GM18520 (cell line): ENCODE data around the gene PACS2.
"Not testable (repeated sequence)": the region's sequence is repeated elsewhere in the genome, so short reads cannot be mapped to it uniquely, and the experiment has no call there.

ENCODE experiments used
- ATAC-seq: cut with Tn5 transposase; IDR thresholded peaks from one replicate; pipeline ENCODE4 v1.9.1; 2021; ENCODE audit not compliant: unreplicated experiment

PACS2 gene

DNA sequence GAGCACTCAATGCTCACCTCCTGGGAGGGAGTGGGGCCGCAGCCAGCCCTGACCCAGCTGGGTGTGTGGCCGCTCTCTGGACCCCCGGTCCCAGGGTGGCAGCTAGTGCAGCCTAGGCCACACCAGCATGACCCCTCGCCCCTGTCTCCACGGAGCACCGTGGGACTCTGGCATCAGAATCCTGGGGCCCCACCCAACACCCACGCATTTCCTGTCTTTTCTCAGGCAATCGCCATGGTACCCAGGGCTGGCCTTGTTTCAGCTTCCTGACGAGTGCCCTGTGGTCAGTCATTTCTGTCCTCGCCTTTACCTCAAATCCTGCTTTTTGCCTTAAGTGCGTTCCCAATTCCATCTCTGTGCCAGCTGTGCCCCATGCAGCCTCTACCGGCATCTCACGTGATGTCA, 15.9 kb downstream of the PACS2 start:
- no peak for ATAC-seq

DNA sequence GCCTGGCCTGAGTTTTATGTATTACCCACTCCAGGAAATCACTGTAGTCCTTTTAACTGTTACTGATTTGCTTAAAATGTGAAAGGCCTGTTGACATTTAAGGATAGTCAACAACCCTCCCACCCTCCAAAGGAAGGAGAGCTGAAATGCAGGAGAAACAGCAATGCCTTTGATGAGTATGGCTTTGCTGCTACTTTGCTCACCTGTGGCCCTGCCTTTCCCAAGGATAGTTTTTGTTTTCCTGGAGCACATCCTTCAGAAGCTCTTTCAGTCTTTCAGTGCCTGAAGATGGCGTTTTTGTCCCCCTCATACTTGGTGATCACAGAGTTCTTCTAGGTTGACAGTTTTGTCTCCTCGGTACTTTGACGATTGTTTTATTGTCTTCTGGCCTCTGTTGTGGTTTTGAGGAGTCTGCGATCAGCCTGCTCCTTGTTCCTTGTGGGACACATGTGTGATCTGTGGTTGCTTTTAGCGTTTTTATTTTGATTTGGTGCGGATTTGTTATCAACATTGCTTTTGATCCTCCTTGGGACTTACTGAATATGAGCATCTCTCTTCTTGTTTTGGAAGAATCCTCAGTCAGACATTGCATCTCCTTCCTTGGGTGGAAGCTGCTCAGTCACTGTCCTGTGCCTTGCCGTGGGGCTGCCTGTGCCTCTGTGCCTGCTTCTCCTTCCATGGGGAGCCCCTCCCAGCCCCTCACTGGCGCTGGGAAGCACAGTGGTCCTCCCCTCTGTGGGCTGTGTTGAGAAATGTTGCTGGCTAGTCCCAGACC, 17.2 kb downstream of the PACS2 start:
- no peak for ATAC-seq

DNA sequence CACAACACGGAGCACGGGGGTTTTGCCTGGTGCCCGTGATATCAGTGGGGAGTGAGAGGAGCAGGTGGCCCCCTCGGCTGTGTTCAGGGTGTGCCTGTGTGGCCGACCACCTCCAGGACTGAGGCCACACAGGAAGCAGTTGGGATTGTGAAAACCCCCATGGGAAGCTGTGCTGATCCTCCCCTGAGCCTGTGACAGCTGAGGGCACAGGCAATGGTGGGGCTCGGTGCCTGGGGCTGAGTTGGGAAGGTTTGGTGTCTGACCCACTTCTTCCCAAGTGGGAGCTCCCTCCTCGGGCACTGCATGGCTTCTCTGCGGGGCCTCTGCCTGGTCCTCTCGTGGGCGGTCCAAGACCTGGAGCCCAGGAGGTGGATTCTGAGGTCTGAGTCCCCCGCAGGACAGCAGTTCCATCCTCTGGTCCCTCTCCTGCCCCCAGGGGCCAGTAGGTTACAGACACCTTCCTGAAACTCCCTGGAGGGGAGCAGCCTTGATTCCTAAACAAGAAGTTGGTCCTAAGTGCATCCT, 17.9 kb downstream of the PACS2 start:
- no peak for ATAC-seq

DNA sequence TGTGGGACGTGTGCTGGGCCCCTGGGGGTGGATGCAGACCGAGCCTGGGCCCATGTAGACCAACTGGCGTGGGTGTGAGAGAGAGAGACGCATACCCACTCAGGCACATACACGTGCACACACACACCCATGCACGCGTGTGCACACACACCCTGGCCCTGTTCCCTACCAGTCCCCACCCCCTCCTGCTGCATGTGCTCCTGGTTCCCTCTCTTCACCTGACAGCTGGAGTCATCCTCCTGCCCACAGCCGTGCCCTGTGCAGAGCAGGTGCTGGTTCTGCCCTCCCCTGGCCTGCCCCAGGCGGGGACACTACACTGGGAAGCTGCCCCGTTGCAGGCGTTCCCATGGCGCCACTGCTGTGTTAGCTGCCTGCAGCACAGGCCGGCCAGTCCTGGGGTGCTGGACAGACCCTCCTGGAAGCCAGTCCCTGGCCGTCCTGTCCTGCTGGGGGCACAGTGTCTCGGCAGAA, 18.5 kb downstream of the PACS2 start:
- no peak for ATAC-seq

DNA sequence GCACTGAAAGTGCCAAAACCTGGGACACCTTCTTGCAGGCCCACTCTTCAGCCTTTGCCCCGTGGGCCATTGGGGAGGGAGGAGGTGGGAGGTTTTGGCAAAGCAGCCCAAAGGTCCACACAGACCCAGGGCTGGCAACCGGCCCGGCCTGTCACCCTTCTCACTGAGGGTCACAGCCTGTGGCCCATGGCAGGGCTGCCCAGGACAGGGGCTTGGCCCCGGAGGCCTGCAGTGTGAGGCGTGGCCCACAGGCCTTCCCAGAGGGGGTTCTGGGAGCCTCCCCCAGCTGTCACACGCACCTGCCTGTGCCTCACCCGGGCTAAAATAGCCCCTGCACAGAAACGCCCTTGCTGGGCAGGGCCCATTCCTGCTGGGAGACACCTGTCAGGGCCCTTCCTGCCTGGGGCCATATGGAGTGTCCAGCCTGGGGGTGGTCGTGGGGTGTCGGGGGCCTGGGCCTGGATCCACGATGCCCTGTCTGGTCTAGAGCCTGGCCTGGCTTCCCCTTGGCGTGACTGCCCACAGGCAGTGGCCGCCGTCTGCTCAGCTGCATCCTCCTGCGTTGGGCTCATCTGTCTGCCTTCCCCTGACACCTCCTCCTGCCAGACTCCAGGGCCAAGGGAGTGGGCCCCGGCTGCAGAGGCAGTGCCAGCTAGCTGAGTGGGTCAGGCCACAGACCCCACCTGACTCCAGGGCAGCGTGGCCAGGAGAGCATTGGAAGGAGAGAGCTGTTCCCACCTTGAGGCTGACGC, 19.2 kb downstream of the PACS2 start:
- ATAC-seq = no peak

DNA sequence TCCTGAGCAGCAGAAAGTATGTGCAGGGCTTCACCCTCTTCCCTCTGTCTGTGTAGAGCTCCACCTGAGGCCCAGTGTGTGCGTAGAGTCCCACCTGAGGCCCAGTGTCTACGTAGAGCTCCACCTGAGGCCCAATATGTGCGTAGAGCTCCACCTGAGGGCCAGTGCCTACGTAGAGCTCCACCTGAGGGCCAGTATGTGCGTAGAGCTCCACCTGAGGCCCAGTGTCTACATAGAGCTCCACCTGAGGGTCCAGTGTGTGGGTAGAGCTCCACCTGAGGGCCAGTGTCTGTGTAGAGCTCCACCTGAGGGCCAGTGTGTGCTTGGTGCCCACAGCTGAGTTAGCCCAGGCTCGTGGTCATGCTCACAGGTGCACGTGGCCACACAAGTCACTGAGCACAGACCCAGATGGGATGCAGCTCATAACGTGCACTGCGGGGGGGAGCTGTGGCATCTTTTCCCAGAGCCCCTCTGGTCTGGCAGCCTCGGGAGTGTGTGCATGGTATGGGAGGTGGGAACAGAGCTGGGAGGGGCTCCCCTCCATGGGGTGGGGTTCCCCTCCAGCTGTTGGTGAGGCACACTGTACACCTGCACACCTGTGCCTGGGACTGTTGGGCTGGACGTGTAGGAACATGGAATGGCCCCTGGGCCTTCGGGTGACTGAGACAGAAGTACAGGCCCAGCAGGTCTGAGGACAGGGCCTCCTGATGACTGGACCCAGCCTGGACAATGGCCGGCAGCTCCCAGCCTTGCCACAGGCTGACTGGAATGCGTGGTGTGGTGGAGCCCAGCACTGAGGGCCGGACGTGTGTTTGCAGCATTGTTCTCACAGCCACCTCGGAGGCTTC, 20.1 kb downstream of the PACS2 start:
- ATAC-seq = no peak

DNA sequence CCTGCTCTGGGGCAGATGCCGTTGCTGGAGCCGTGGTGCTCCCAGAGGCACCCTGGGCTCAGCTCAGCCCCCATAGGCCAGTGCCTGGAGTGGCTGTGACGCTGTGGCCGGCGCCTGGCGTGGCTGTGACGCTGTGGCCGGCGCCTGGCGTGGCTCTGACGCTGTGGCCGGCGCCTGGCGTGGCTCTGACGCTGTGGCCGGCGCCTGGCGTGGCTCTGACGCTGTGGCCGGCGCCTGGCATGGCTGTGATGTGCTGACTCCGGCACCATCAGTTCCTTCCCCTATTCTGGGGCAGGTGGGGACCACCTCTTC, 20.6 kb downstream of the PACS2 start:
- not testable (repeated sequence) for ATAC-seq

DNA sequence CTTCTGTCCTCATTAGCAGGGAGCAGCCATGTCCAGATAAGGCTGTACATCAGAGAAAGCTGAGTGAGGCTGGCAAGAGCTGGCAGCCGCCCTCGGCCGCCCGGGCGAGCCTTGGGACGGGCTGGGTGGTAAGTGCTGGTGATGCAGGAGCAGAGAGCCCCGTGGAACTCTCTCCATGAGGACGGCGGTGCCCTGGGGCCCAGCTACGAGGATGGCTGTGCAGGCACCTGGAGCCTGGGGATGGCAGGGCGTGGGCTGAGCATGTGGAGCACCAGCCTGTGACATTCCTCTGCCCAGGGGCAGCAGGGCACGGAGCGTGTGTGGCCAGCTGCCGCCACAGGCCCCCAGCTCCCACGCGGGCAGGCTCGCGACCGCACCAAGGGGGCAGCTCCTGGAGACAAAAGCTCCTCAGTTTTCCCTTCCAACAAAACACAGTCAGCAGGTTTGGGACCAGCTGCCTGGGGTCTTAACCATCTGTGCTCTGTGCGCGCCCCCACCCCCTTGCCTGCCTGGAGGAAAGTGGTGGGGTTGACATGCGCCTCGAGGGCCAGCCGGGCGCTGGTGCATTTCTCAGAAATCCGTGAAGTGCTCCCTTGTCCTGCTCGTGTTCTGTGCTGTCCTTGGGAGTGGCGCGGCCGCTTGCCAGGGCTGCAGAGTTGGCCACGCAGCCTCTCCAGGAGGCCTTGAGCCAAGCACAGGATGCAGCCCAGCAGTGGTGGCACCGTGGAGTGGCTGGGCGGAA, 21.4 kb downstream of the PACS2 start:
- ATAC-seq = no peak

DNA sequence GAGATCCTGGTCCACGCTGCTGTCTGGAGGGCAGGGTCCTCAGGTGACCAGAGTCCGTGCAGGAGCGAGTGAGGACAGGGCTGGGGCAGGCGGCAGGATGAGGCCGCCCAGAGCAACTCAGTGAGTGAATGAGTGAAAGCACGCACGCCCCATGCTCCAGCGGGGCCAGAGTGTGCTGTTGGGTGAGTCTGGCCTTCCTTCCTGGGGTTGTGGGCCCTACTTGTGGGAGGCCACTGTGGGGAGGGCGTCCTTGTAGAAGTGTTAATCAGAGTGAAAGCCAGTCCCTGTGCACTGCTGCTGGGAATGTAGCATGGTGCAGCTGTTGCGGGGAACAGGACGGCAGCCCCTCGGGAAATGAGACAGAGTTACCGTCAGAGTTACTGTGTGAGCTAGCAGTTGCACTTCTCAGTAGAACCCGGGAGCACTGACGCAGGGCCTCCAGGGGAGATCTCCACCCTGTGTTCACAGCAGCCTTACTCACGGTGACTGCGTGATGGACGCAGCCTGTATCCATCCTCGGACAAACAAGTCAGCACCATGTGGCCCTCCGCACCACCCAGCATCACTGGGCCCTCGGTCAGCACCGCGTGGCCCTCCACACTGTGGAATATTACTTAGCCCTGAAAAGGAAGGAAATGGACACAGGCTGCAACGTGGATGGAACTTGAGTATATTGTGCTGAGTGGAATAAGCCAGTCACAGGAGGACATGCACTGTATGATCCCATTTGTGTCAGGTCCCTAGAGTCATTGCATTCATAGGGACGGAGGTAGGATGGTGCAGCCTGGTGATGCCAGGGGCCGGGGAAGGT, 22.1 kb downstream of the PACS2 start:
- ATAC-seq = no peak

DNA sequence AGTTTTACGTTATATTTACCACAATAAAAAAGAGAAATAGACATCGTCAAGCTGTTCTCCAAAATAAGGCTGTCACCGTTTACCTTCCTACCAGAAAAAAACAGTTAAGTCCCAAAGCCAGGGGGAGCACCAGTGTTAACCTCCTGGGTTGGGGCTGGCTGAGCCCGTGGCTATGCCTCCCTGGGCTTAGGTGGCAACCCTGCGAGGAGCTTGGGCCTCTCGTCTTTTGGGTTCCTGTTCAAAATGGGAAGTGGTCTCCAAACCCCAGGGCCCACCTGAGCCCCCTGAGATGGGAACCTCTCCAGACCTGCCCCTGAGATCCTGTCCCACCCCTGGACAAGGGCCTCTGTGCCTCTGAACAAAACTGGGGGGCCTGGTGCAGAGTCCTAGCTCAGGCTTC, 22.9 kb downstream of the PACS2 start:
- ATAC-seq = no peak

DNA sequence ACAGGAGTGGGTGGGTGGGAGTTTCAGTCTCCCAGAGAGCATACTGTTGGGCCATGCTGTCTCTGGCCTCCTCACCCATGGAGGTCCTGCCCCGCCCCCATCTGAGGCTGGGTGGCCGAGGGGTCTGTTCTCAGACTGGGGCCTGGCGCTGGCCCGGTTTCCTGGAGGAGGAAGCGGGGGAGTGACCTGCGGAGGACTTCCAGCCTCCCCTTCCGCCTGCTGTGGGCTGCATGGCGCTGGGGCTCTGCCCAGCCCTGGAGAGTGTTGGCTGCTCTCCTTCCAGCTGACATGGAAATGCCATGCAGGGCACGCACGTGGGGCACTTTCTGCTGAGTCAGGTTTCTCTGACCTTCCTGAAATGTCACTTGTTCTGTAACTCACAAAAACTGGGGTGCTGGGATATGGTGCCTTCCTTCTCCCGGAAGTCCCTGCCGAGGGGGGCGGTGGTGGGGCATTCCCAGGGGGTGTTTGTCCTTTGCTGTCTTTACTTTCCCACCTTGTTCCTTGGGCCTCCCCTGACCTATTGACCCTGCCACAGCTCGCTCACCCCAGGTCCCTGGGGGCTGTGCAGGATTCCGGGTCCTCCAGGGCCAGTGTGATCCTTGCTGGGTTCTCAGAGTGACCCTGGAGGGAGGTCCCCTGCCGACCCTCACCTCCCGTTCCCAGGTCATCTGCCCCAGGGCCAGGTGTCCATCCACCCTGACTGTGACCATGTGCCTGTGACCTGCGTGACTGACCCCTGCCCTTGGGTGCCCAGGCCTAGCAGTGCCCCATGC, 23.6 kb downstream of the PACS2 start:
- no peak for ATAC-seq

DNA sequence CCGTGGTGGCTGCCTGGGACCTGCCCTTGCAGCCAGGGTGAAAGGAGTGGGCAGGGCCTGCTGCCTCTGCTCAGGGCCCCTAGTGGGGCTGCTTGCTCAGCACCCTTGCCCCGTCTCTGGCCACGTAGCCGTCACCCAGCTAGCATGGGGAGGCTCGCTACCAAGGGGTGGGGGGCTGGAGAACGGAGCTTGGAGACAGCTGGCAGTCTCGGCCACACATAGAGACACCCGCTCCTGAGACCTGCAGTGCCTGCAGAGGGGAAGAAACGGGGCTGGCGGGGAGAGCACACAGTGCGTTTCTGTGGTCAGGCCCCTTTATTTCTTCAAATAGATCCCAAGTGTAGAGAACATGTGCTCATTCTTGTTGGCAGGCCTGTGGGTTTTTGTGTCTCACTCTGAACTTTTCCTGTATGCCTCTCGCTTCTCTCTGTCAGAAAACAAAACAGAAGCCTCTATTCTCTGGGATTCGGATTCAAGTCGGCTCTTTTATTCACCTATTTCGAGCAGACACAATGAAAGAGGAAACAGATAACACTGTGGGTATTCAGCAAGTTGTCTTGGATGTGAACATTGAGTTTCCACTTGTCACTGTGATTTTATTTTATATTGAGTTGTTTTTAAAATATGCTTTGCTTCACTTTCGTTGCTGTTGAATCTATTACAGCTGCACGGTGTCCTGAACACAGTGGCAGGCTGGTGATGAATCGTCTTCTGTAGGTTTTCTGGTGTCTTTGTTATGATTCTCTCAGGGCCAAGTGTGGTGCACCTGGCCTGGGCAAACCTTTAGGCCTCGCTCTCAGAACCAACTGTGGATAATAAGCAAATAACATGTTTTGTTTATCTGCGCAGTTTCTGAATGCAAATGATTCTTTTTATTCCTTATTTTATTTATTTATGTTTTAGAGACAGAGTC, 26.5 kb downstream of the PACS2 start:
- ATAC-seq = no peak

DNA sequence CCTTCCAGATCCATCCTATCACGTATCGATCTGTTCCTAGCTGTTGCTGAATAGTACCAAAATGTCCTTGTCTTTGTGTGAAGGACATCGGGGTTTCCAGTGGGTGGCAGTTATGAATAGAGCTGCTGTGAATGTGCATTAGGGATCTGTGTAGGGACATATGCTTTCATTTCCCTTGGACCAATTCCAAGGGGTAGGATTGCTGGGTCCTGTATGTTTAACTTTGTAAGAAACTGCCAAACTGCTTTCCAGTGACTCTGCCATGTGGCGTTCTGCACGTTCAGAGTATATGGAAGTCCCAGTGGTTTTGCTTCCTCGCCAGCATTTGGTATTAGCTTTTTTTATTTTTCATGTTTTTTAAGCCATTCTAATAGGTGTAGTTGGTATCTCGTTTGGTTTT, 28.6 kb downstream of the PACS2 start:
- ATAC-seq = no peak

DNA sequence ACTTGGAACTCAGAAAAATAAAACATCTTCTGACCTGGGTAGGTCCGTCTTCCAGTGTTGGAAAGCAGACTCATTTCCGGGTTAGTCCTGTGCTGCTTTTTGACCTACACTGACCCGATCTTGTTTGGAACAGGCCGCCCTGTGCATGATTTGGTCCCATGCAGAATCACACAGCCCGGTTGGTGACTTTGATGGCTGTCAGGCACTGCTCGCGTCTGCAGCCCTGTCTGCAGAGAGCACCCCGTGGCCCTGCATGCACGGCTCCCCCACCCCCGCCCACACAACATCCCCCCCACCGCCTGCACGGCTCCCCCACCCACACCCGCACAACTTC, 31.6 kb downstream of the PACS2 start:
- no peak for ATAC-seq

DNA sequence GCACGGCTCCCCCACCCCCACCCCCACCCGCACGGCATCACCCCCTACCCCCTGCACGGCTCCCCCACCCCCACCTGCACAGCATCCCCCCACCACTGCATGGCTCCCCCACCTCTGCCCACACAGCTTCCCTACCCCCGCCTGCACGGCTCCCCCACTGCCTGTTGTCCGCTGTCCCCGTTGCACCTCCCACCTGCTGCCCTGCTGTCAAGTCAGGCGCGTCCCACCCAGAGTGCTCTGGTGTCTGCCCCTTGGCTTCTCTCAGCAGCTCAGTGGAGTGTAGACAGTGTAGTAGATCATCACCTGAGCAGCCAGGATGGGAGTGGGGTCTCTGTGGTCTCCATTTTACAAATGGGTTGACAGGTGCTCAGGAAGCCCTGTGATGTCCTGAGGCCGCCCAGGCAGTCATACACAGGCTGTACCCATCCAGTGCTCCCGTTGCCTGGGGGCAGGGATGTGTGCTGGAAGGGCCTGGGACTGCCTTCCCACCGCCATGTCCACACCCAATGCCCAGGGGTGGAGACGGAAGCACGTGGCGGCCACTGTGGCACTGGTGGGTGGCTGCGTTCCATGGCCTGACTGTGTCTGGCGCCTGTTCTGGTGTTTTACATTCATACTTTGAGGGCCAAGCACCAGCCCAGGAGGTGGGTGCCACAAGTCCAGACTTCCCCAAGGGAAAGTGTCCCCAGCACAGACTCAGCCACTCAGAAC, 32.5 kb downstream of the PACS2 start:
- ATAC-seq = no peak

DNA sequence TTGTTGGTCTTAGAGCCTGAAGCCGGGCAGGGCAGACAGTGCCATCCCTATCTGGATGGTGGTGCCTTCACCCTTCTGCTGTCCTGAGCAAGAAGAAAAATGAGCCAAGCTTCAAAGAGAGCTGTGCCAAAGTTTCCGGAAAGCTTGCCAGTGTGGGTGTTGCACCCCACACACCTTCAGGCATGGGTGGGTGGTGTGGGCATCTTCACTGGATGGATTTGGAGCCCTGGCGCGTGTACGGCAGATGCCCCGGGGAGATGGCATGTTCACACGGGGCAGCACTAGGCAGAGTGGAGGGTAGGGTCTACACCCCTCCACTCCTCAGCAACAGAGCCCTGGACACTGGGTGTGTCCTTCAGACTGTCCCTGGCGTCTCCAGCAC, 33.0 kb downstream of the PACS2 start:
- ATAC-seq = no peak

DNA sequence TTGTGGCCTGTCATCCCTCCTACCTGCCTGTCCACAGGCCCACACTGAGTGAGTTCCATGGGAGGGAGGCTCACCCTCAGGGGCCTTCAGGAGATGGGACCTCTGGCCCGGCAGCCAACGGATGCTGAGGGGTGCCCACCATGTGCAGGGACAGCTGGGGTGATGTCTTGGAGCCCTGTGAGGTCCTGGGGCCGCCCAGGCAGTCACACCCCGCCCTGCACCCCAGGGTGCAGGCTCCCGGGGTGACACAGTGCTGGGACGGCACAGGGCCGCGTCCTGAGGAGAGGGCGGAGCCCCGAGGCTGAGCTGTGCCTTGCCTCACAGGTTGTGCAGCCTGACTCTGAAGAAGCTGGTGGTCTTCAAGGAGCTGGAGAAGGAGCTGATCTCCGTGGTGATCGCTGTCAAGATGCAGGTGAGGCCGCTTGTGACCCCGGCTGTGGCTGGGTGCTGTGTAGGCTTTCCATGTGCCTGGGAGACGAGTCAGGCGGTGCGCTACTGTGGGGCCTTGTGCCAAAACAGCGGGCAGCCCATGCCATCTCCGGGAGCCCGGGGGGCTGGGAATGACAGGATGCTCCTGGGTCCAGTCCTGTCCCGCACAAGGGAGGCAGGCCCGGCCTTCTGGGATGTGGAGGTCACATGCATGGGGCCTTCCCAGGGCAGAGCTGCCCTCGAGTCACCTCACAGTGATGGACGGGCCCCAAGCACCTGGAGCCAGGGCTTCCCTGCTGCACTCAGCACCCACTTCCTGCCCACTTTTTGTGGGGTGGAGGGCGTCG, 33.8 kb downstream of the PACS2 start:
- no peak for ATAC-seq
